Activated CD8-positive, alpha-beta T cell treated with anti-CD3 and anti-CD28 coated beads, Interleukin-2, amount 10 ng/mL, durations not matched to agents 7 days and 5 days (primary cell): Measurements from ENCODE around the gene FAM43A. TPM values are rescaled to one million over a fixed set of nuclear protein-coding genes. Genes with fewer than 3 reads are reported as not detected.

ENCODE experiments used
- ATAC-seq: fragments of 150-1000 bp; cut with Tn5 transposase; one replicate; pipeline ENCODE4 v1.10.0; 2021; ENCODE audit warnings: moderate library complexity
- CTCF ChIA-PET: fragments of 350-600 bp; sonication (Branson Sonifier 250); formaldehyde crosslinking; loops from one replicate; lab custom pipeline; 2021; ENCODE audit warnings: antibody characterized with exemption; lab: Charles Lee
- POLR2A ChIA-PET: fragments of 350-600 bp; sonication (Branson Sonifier 250); formaldehyde crosslinking; loops from one replicate; lab custom pipeline; 2021; ENCODE audit warnings: antibody characterized with exemption; lab: Charles Lee
- DNase-seq: peaks from one replicate; pipeline ENCODE4 v3.0.0-alpha.2; 2020
- H3K27ac Mint-ChIP-seq: one replicate; pipeline ENCODE4 v1.8.0; 2021; ENCODE audit warnings: mild to moderate bottlenecking, mixed read lengths
- H3K27me3 Mint-ChIP-seq: one replicate; pipeline ENCODE4 v1.8.0; 2021; ENCODE audit warnings: low read depth, mixed read lengths
- H3K36me3 Mint-ChIP-seq: one replicate; pipeline ENCODE4 v1.8.0; 2021; ENCODE audit warnings: low read depth, mixed read lengths
- H3K4me1 Mint-ChIP-seq: one replicate; pipeline ENCODE4 v1.8.0; 2021; ENCODE audit warnings: low read depth, mixed read lengths
- H3K4me3 Mint-ChIP-seq: one replicate; pipeline ENCODE4 v1.8.0; 2021; ENCODE audit warnings: mild to moderate bottlenecking, mixed read lengths
- H3K9me3 Mint-ChIP-seq: one replicate; pipeline ENCODE4 v1.8.0; 2022; ENCODE audit warnings: mixed read lengths; ENCODE audit not compliant: insufficient read depth
- total RNA-seq, 2 experiments: library from RNA; stranded (reverse); gene quantifications; one replicate each; pipeline ENCODE4 v1.2.3, GENCODE V29; 2021

Gene FAM43A
- total RNA-seq, 2 experiments from 2014 or later: 1.1 to 1.2 TPM

DNA sequence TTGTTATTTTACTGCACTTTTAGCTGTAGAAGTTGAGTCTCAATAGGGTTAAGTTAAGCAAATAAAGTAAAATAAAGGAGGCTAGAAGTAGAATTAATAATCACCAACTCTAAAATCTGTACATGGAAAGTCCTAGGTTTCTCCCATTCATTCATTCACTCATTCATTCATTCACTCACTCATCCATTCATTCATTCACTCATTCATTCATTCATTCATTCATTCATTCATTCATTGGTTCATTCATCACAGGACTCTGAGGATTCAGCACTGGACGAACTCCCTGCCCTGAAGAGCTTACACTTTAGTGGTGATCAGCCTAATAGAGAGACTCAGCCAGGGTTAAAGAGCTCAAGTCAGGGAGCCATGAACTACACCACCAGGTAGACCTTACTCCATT, 9.2 kb upstream of the FAM43A start:
- no peak overlapping the region for H3K4me3 Mint-ChIP-seq

DNA sequence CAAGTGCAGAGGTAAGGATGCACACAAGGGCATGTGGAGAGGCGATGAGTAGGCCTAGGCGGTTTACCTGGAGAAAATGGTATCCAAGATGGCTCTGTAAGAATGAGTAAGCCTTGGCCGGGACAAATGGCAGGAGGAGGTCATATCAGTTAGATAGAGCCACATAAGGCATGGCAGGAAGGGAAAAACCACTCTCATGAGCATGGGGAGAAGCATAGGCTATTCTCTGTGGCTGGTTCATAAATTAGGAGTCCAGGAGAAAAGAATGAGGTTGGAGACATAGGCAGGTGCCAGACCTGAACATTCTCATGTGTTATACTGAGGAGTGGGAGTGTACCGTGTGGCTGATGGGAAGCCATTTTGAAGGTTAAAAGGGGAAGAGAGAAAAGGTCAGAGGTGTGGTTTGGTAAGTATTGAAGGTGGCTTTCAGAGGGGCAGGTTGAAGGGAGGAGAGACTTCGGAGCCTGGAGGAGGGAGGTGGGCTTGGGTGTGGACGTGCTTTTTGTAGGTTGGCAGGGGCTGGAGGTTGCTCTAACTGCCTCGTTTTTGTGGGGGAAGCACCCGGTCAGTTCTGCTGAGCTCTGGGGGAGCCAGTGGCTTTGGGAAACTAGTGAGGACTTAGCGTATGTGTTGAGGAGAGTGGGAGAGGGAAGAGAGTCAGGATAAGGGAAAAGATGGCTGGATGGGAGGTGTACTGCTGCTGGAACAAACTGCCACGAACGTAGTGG, 4.6 kb upstream of the FAM43A start:
- Mint-ChIP-seq H3K4me1 (peaks cover 30% of the 10 kb centered on the region), H3K9me3 (no peaks in the 10 kb centered on the region), H3K36me3 (no peaks in the 10 kb centered on the region), H3K27me3 (peaks cover 18% of the 10 kb centered on the region), H3K4me3 (no peak overlapping the region), H3K27ac (no peak overlapping the region)
- DNase-seq (no peak), ATAC-seq (no peak)
- ChIA-PET CTCF (interaction anchor here (5.0 to 11.8 kb wide), 2 partner anchors 8 to 425 kb away, joined by 79 to 226 read pairs; partner anchors contain the start of gene LSG1), POLR2A (no interaction called here)

More for the DNA sequence above, 9.2 kb upstream of the FAM43A start:
- H3K36me3 Mint-ChIP-seq: no peaks in the 10 kb centered on the region
- no peak overlapping the region for H3K27ac Mint-ChIP-seq
- peaks cover 13% of the 10 kb centered on the region for H3K4me1 Mint-ChIP-seq
- ATAC-seq (no peak), DNase-seq (no peak)
- POLR2A ChIA-PET: no interaction called here
- H3K9me3 Mint-ChIP-seq: no peaks in the 10 kb centered on the region
- peaks cover 7% of the 10 kb centered on the region for H3K27me3 Mint-ChIP-seq
- CTCF ChIA-PET: interaction anchor here (2.2 to 9.7 kb wide), 2 partner anchors 10 to 594 kb away, joined by 8 to 226 read pairs; partner anchors contain the start of genes FAM43A and XXYLT1

DNA sequence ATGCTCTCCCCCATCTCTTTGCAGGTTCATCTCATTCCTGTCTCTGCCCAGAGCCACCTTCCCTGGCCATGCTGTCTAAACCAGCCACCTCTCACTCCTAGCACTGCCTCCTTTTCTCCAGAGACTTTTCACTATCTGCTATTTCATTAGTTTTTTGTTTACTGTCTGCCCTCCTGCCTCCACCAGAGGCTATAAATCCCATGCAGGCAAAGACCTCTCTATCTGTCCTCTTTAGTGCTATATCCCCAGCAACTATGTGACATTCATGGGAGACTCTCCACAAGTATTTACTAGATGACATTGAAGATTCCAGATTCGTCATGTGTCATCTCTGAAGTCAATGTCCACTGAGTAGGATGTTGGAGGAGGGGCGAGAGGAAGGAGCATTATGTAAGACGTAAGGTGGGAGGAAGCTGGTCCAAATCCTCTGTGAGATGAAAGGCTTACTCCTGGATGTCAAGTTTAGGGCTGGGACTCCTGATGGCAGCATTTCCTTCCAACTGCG, 3.4 kb upstream of the FAM43A start:
- peaks cover 23% of the 10 kb centered on the region for H3K27me3 Mint-ChIP-seq
- H3K4me1 Mint-ChIP-seq: peaks cover 38% of the 10 kb centered on the region
- H3K4me3 Mint-ChIP-seq: no peak overlapping the region
- CTCF ChIA-PET: interaction anchor here (0.6 to 11.8 kb wide), 64 partner anchors 9 to 868 kb away, joined by 3 to 226 read pairs (median 4); partner anchors contain the start of genes LSG1 and XXYLT1
- POLR2A ChIA-PET: interaction anchor here (1.0 to 1.6 kb wide), 3 partner anchors 10 to 579 kb away, joined by 4 to 7 read pairs (median 5); partner anchors contain the start of gene LSG1
- no peak for DNase-seq
- no peaks in the 10 kb centered on the region for H3K9me3 Mint-ChIP-seq
- no peak for ATAC-seq
- H3K27ac Mint-ChIP-seq: no peak overlapping the region
- H3K36me3 Mint-ChIP-seq: no peaks in the 10 kb centered on the region

DNA sequence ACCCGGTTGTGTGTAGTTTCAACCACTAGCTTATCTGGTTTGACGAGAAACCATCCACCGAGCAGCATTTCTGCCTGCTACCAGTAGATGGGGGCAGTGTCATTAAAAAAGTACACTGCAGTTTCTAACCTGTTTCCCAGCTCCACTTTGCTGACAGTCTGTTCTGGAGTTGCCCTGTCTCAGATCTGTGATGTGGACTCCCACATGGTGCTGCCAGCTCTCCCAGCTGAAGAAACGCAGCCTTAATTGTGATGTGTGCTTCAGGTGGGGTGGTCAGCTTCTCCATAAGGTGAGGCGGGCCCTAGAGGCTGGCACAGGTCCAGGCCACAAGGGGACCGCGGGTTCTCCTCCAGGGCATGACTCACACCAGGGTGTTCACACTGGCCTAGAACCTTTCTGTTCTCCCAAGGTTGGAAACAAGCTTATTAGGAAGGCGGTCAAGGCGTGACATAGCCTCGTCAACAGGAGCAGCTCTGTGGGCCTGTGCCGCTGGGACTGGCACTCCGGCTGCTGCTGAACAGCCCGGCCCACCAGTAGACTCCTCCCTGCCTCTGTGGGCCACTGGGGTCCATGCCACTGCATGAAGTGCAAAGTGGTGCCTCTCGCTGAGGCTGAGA, 2.9 kb upstream of the FAM43A start:
- peak; percentile 57 for ATAC-seq

DNA sequence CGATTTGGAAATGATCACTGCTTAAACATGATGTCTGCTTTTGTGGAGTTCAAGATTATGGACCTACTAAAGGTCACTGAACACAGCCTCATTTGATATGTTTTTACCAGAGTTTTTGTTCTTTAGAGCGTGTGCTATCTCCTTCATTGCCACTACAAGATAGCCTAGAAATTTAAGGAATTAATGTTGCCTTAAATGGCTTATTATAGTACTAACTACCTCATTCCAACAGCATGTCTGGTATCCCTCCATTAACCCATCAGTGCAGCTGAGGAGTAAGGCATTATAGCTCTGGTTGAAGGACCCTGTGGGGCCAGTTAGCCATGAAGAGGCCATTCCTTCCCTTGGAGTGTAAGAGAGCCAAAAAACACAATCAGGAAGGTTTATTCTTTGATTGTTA, 2.3 kb upstream of the FAM43A start:
- POLR2A ChIA-PET: interaction anchor here (0.6 to 1.6 kb wide), 3 partner anchors 11 to 575 kb away, joined by 3 to 7 read pairs (median 5); partner anchors contain the start of gene LSG1
- no peak overlapping the region for H3K4me3 Mint-ChIP-seq
- no peak overlapping the region for H3K27ac Mint-ChIP-seq
- no peaks in the 10 kb centered on the region for H3K9me3 Mint-ChIP-seq
- CTCF ChIA-PET: interaction anchor here (0.6 to 11.8 kb wide), 24 partner anchors 8 to 757 kb away, joined by 3 to 226 read pairs (median 7); partner anchors contain the start of genes LSG1, TMEM44 and XXYLT1
- ATAC-seq (no peak), DNase-seq (no peak)
- no peaks in the 10 kb centered on the region for H3K36me3 Mint-ChIP-seq
- peaks cover 42% of the 10 kb centered on the region for H3K4me1 Mint-ChIP-seq
- peaks cover 23% of the 10 kb centered on the region for H3K27me3 Mint-ChIP-seq

More for the DNA sequence above, 2.9 kb upstream of the FAM43A start:
- peaks cover 40% of the 10 kb centered on the region for H3K4me1 Mint-ChIP-seq
- no peaks in the 10 kb centered on the region for H3K36me3 Mint-ChIP-seq
- no peak overlapping the region for H3K4me3 Mint-ChIP-seq
- no peak overlapping the region for H3K27ac Mint-ChIP-seq
- H3K27me3 Mint-ChIP-seq: peaks cover 23% of the 10 kb centered on the region
- peak; percentile 81 for DNase-seq
- no peaks in the 10 kb centered on the region for H3K9me3 Mint-ChIP-seq
- ChIA-PET POLR2A (interaction anchor here (0.6 to 1.6 kb wide), 4 partner anchors 11 to 578 kb away, joined by 3 to 7 read pairs (median 4); partner anchors contain the start of gene LSG1), CTCF (interaction anchor here (0.6 to 11.8 kb wide), 65 partner anchors 8 to 868 kb away, joined by 3 to 226 read pairs (median 3); partner anchors contain the start of genes LSG1, TMEM44 and XXYLT1)

DNA sequence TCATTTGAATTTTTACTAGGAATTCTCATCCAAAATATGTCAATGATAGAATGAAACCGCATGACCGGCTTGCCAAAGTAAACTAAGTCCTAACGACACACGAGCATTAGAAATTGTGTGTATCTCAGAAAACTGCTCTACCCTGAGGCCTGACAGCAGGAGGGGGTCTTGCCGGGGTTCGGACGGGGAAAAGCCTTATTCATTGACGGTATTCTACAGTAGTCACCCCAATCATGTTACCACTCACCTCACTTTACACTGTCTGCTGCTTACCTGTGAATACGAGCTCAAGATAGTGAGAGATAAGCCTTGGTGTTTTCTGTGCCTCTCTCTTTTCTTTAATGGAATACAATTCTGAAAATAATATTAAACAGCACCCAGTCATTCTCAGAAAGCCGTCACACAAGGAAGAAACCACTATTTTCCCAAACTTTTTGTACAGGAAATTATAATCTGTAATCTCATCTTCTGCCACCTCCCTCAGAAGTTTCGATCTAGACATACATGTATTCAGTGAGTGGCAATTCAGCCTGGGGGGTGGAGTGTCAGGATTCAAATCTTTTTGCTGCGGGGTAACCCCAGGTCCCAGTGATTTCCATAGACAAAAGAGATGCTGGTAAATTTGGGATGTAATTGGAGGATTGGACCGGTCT, 492 bp upstream of the FAM43A start:
- Mint-ChIP-seq H3K27ac (peak overlapping the region; percentile 67), H3K27me3 (peaks cover 36% of the 10 kb centered on the region), H3K4me1 (peaks cover 57% of the 10 kb centered on the region), H3K4me3 (peak overlapping the region; percentile 80), H3K9me3 (no peaks in the 10 kb centered on the region), H3K36me3 (no peaks in the 10 kb centered on the region)
- ChIA-PET POLR2A (interaction anchor here (3.7 kb wide), 1 partner anchor 13 kb away, joined by 25 read pairs; the partner anchor contains the start of gene LSG1), CTCF (interaction anchor here (0.6 to 11.8 kb wide), 5 partner anchors 12 to 586 kb away, joined by 3 to 226 read pairs (median 21); partner anchors contain the start of genes LSG1 and XXYLT1)
- DNase-seq (no peak), ATAC-seq (peak; percentile 21)

DNA sequence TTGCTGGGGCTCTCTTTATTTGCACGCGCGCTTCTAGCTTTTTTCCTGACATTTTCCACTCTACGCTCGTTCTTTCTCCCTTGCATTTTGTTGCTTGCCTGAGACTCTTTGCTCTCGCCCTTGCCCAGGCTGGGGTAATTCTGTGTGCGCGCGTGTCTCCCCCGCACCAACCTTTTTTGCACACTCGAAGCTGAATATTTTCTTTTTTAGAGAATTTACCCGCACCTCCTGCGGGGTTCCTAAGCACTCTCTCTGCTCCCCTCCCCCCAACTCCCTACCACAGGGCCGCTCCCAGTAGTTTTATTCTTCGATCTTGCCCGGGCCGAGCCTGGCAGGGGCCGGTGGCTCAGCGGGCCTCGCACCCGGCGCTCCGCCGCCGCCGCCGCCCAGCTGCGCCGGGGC, 732 bp downstream of the FAM43A start:
- ATAC-seq (no peak), DNase-seq (no peak)
- Mint-ChIP-seq H3K9me3 (no peaks in the 10 kb centered on the region), H3K27ac (no peak overlapping the region), H3K4me1 (peaks cover 57% of the 10 kb centered on the region), H3K27me3 (peaks cover 33% of the 10 kb centered on the region), H3K4me3 (peak overlapping the region; percentile 80), H3K36me3 (no peaks in the 10 kb centered on the region)
- POLR2A ChIA-PET: interaction anchor here (0.9 to 3.7 kb wide), 2 partner anchors 11 to 15 kb away, joined by 4 to 25 read pairs; partner anchors contain the start of gene LSG1
- CTCF ChIA-PET: interaction anchor here (0.9 to 11.8 kb wide), 5 partner anchors 14 to 584 kb away, joined by 3 to 226 read pairs (median 16); partner anchors contain the start of genes LSG1 and XXYLT1

DNA sequence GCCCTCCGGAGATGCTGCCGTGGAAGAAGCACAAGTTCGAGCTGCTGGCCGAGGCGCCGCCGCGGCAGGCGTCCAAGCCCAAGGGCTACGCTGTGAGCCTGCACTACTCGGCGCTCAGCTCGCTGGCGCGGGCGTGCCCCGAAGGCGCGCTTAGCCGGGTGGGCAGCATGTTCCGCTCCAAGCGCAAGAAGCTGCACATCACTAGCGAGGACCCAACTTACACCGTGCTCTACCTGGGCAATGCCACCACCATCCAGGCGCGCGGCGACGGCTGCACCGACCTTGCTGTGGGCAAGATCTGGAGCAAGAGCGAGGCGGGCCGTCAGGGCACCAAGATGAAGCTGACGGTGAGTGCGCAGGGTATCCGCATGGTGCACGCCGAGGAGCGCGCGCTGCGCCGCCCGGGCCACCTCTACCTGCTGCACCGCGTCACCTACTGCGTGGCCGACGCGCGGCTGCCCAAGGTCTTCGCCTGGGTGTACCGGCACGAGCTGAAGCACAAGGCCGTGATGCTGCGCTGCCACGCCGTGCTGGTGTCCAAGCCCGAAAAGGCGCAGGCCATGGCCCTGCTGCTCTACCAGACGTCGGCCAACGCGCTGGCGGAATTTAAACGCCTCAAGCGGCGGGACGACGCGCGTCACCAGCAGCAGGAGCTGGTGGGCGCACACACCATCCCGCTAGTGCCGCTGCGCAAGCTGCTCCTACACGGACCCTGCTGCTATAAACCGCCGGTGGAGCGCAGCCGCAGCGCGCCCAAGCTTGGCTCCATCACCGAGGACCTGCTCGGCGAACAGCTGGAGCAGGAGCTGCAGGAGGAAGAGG, 1.3 kb downstream of the FAM43A start:
- H3K27ac Mint-ChIP-seq: peak overlapping the region; percentile 61
- ChIA-PET POLR2A (interaction anchor here (0.6 to 3.7 kb wide), 9 partner anchors 9 to 574 kb away, joined by 3 to 25 read pairs (median 4); partner anchors contain the start of gene LSG1), CTCF (interaction anchor here (0.7 to 11.8 kb wide), 22 partner anchors 10 to 754 kb away, joined by 3 to 226 read pairs (median 4); partner anchors contain the start of genes LSG1 and XXYLT1)
- DNase-seq (no peak), ATAC-seq (no peak)
- H3K9me3 Mint-ChIP-seq: no peaks in the 10 kb centered on the region
- H3K36me3 Mint-ChIP-seq: no peaks in the 10 kb centered on the region
- H3K27me3 Mint-ChIP-seq: peaks cover 34% of the 10 kb centered on the region
- peaks cover 57% of the 10 kb centered on the region for H3K4me1 Mint-ChIP-seq
- peak overlapping the region; percentile 80 for H3K4me3 Mint-ChIP-seq

DNA sequence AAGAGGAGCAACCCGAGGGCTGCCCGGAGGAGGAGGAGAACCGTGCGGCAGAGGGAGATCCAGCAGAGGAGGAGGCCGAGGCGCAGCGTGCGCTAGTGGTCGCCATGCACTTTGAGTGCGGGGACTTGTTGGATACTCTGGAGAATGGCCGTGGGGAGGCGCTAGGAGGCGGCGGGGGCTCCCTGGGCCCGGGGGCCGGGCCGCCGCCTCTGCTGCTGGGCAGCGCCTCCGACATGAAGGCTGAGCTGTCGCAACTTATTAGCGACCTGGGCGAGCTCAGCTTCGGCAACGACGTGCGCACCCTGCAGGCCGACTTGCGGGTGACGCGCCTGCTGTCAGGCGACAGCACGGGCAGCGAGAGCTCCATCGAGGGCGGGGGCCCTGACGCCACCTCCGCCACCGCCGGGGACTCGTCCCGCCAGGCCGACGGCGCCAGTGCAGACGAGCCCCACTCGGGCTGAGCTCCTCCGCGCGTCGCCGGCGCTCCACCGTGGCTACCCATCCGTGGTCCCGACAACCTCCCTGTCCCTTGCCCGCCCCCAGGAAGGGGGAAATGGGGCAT, 2.0 kb downstream of the FAM43A start:
- Mint-ChIP-seq H3K4me1 (peaks cover 50% of the 10 kb centered on the region), H3K36me3 (no peaks in the 10 kb centered on the region), H3K9me3 (no peaks in the 10 kb centered on the region), H3K4me3 (peak overlapping the region; percentile 80), H3K27ac (peak overlapping the region; percentile 61), H3K27me3 (peaks cover 34% of the 10 kb centered on the region)
- ATAC-seq (peak; percentile 72), DNase-seq (peak; percentile 82)
- ChIA-PET CTCF (interaction anchor here (0.7 to 11.8 kb wide), 24 partner anchors 9 to 754 kb away, joined by 3 to 226 read pairs (median 4); partner anchors contain the start of genes LSG1 and XXYLT1), POLR2A (interaction anchor here (0.6 to 3.7 kb wide), 8 partner anchors 8 to 573 kb away, joined by 3 to 25 read pairs (median 4); partner anchors contain the start of gene LSG1)
